ENCODE data around the gene SPIB.

Gene SPIB

DNA sequence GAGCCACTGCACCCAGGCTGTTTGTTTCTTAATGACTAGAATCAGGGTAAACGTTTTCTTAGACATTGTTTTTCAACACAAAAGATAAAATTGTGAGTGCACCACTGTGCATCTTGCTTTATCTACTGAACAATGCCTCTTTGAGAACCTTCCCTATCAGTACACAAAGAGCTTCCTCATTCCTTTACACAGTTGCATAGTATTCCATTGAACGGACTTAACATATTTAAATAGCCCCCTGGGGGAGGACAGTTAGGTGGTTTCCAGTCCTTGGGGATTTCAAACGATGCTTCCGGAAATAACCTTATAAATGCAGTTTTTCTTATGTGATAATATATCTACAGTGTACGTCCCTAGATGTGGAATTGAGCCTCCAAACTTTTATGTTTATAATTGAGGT, 26.0 kb upstream of the SPIB start:
- no peak for DNase-seq

DNA sequence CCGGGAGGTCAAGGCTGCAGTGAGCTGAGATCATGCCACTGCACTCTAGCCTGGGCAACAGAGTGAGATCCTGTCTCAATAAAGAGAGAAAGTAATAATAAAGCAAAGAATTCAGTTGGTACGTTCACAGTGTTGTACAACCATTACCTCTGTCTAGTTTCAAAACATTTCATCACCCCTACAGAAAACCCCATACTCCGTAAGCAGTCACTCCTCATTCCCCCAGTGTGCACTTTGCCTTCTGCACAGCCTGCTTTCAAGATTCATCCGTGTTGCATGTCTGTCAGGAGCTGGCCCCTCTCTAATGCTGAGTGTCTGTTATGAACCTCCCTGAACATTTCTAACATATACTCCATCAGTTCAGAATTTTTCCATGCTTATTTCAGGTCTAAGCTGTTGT, 25.1 kb upstream of the SPIB start:
- DNase-seq = no peak

DNA sequence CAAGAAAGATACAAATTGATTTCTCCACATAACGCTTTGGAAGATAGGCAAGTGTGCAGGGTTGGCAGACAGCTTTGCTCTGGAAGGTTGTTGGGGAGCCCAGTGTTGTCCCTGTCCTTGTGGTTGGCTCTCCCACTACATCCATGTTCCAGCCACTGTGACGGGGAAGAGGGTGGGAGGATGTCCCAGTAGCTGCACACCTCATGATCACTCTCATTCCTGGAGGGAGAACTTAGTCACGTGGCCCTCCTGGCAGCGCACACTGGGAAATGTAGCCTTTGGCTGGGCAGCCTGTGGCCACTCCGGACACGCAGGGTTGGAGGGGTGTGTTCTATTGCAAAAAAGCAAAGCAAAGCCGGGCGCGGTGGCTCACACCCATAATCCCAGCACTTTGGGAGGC, 24.7 kb upstream of the SPIB start:
- no peak for DNase-seq

DNA sequence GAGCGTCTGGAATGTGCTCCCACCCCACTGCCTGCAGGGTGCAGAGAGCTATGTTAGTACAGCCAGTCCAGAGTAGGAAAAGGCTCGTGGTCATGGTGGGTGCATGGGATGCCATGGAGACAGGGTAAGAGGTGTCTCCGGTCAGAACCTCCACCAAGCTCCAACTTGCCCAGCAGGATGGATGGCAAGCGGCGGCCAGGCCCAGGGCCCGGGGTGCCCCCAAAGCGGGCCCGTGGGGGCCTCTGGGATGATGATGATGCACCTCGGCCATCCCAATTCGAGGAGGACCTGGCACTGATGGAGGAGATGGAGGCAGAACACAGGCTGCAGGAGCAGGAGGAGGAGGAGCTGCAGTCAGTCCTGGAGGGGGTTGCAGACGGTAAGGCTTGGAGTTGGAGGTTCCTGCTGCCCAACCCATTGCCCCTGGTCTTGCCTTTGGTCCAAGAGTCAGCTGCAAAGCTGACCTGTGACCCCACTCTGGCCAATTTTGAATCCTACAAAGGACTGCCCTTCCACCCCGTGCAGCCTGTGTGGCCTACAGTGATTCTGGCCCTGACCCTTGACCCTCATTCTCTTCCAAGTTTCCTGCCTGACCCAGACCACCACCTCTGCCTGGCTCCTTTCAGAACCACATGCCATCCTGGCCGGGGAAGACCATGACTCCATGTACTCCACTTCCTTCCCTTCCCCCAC, 19.9 kb upstream of the SPIB start:
- DNase-seq = no peak

DNA sequence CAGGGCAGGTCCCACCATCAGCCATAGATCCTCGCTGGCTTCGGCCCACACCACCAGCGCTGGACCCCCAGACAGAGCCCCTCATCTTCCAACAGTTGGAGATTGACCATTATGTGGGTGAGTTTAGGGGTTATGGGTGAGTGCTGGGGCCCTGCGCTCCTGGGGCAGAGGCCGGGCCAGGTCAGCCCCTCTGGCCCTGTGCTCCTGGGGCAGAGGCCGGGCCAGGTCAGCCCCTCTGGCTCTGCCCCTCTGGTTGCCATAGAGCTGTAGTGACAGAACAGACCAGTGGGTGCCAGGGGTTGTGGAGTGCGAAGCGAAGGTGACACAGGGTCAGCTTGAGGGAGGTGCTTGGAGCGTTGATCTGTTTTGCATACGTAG, 19.4 kb upstream of the SPIB start:
- DNase-seq = no peak

DNA sequence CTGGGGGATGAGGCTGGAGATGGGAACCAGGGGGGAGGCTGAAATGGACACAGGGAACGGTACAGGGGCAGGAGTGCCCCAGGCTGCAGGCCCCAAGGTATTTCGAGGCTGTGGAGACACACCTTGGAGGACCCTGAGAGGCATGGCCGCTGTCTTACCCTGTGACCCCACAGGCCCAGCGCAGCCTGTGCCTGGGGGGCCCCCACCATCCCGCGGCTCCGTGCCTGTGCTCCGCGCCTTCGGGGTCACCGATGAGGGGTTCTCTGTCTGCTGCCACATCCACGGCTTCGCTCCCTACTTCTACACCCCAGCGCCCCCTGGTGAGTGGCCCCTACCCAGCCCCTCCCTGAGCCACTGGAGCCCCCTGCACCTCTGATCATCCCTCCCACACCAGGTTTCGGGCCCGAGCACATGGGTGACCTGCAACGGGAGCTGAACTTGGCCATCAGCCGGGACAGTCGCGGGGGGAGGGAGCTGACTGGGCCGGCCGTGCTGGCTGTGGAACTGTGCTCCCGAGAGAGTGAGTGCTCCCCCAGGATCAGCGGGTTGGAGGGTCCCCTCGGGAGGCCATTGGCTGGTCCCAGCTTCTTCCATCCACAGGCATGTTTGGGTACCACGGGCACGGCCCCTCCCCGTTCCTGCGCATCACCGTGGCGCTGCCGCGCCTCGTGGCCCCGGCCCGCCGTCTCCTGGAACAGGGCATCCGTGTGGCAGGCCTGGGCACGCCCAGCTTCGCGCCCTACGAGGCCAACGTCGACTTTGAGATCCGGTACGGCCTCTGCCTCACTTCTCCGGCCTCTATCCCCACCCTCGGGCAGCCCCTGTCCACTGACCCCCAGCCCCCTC, 16.9 kb upstream of the SPIB start:
- no peak for DNase-seq

DNA sequence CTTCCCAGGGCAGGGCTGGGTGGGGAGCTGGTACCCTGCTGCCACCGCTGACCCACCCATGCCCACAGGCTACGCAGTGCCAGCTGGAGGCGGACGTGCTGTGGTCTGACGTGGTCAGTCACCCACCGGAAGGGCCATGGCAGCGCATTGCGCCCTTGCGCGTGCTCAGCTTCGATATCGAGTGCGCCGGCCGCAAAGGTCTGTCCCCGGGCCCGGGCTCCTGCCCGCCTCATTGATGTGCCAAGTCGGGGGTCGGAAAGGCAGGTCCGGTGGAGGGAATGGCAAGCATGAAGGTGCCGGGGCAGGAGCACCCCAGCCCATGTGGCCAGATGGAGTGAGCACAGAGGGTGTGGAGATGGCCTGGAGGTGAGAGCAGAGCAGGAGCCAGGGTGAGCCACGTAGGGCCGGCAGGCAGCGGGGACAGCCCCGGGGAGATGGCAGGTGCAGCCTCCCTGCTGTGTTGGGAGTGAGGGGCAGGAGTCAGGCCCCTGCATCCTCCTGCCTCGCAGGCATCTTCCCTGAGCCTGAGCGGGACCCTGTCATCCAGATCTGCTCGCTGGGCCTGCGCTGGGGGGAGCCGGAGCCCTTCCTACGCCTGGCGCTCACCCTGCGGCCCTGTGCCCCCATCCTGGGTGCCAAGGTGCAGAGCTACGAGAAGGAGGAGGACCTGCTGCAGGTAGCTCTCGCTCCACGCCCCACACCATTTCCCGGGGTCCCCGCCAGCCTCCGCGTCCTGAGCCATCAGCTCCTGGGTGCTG, 16.0 kb upstream of the SPIB start:
- no peak for DNase-seq

DNA sequence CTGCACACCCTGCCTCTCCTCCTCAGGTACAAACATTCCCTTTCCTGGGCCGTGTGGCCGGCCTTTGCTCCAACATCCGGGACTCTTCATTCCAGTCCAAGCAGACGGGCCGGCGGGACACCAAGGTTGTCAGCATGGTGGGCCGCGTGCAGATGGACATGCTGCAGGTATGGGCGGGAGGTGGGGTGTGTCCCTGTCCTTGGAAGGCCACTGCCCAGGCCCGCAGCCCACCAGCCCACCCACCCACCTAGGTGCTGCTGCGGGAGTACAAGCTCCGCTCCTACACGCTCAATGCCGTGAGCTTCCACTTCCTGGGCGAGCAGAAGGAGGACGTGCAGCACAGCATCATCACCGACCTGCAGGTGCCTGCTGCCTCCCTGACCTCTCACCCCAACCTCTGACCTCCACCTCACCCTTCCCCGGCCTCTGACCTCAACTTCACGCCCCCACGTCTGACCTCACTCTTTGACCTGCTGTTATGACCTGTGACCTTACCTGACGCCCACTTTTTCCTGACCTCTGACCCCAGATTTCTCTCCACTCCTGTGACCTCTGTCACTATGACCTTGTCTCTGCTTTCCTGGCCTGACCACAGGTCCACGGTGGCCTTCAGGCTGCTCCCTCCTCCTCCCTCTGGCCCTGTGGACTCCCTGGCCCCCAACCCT, 12.4 kb upstream of the SPIB start:
- no peak for DNase-seq

DNA sequence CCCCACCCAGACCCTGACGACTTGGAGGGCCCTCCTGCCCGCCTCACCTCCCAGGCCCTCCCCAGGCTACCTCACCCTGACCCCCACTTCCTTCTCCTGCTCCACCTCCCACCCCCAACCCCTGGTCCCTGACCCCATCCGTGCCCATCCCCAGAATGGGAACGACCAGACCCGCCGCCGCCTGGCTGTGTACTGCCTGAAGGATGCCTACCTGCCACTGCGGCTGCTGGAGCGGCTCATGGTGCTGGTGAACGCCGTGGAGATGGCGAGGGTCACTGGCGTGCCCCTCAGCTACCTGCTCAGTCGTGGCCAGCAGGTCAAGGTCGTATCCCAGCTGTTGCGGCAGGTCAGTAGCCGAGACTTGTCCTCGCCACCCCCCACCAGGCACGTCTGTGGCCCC, 11.9 kb upstream of the SPIB start:
- no peak for DNase-seq

DNA sequence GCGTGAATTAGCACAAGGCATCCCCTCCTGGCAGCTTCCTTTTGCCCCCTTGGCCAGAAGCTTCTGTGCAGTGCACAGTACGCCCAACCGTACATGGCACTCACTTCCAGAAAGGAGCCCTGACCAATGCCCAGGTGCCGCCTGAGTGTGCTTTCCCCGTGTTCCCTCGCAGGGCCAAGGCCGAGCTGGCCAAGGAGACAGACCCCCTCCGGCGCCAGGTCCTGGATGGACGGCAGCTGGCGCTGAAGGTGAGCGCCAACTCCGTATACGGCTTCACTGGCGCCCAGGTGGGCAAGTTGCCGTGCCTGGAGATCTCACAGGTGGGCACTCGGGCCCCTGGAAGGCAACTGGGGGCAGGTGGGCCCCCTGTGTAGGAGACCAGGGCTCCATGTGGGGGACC, 9.4 kb upstream of the SPIB start:
- no peak for DNase-seq

DNA sequence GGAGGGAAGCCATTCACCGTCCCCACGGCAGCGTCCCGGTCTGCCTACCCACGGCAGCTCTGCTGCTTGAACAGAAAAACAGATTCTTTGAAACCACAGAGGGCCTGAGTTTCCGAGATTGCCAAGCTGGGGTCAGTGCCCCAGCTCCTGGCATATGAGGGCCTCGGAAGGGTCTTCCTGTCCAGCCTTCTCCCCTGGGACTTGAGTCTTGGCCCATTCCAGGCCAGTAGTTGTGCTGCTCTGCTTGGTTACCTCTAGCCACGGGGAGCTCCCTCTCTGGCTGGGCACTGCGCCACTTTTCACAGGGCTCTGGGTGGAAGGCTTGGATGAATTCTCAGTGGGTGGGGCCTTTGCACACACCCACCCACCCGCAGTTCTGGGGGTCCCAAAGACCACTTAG, 8.6 kb upstream of the SPIB start:
- no peak for DNase-seq

DNA sequence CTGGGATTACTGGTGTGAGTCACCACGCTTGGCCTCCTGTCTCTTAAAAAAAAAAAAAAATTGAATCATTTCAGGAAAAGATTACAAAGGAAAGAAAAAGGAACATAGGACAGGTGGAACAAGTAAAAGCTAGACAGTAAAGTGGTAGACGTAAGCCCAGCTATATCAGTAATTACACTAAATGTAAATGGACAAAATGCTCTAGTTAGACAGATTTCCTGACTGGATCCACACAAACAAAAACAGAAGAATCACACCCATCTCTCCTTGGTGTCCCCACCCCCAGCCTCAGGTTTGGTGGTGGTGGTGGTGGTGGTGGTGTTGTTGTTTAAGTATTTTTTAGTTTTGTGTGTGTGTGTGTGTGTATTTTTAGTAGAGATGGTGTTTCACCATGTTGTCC, 6.3 kb upstream of the SPIB start:
- no peak for DNase-seq

DNA sequence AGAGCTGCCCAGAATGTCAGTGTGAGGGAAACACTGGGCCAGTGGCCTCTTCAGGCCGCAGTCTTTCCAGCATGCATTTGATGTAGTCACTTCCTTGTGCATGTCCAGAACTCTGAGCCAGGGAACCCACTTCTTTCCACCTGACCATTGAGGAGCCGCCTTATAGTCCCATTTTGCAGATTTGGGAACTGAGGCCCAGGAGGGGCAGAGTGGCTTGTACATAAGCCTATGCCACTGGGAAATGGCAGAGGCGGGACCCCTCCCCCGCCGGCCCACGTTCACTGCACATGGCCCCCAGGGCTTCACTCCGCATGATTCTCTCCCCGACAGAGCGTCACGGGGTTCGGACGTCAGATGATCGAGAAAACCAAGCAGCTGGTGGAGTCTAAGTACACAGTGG, 5.6 kb upstream of the SPIB start:
- no peak for DNase-seq

DNA sequence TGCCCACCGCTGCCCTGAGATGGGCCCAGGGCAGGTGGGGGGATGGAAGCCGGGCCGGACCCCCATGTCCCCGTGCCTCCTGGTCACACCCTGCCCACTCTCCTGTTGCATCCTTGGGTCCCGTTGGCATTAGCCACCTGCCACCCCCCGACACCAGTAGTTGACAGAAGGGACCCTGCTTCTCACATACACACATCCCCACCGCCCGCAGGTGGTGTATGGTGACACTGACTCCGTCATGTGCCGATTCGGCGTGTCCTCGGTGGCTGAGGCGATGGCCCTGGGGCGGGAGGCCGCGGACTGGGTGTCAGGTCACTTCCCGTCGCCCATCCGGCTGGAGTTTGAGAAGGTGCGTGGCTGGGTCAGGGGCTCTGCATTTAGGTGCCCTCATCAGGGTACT, 5.2 kb upstream of the SPIB start:
- no peak for DNase-seq

DNA sequence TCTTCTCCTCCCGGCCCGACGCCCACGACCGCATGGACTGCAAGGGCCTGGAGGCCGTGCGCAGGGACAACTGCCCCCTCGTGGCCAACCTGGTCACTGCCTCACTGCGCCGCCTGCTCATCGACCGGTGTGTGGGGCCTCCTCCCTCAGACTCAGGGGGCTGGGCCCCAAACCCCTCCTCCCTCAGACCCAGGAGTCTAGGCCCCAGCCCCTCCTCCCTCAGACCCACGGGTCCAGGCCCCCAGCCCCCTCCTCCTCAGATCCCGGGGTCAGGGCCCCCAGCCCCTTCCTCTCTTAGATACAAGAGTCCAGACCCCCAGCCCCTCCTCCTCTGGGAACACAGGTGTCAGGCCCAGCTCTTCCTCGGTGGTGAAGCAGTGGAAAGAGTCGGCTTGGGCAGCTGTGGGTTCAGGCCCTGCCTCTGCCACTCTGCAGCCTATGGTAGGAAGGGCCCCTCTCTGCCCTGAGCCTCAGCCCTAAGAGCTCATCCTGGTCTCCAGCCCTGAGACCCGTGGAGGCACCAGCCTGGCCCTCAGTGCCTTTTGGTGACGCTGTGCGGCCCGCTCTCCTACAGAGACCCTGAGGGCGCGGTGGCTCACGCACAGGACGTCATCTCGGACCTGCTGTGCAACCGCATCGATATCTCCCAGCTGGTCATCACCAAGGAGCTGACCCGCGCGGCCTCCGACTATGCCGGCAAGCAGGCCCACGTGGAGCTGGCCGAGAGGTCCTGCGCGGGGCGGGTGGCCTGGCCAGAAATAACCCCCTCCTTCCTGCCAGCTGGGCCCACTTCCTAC, 3.7 kb upstream of the SPIB start:
- DNase-seq = peak; percentile 22 to 61 (median 58)

DNA sequence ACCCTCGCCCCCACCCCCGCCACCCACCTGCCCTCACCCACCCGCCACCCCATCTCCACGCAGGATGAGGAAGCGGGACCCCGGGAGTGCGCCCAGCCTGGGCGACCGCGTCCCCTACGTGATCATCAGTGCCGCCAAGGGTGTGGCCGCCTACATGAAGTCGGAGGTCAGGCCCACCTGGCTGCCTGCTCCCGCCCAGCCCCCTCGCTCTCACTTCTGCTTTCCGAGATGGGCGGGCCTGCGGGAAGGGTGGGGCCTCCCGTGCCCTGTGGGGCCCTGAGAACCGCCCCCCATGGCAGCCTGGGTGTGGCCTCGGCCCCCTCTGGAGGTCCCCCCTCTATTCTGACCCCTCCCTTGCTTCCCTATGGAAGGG, 3.1 kb upstream of the SPIB start:
- no peak for DNase-seq

DNA sequence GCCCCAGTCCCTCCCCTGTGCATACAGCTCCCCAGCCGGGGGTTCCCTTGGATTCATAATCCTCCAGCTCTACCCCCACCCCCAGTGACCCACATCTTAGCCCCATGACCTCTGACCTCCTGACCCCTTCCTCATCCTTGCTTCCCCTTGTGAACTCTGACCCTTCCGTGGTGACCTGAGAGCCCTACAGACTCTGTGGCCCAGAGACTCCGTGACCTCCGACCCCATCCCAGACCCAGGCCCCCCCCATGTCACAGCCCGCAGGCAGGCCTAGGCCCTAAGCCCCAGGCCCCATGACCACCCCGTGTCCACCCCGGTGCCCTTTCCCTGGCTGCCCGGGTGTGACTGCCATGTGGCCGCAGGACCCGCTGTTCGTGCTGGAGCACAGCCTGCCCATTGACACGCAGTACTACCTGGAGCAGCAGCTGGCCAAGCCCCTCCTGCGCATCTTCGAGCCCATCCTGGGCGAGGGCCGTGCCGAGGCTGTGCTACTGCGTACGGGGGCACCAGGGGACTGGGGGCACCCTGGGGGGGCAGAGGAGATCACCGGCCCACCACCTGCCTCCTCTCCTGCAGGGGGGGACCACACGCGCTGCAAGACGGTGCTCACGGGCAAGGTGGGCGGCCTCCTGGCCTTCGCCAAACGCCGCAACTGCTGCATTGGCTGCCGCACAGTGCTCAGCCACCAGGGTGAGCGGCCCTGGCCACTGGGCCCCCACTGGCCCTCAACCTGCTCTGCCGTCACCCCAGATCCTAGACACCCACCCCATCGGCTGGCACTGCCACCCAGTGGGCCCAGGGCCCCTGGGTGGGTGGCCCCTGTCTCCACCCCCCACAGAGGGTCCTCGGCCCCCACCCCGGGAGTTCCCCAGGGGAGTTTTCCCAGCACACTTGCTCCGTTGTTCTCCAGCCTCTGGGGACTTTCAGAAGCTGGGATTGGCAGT, 2.4 kb upstream of the SPIB start:
- no peak for DNase-seq

DNA sequence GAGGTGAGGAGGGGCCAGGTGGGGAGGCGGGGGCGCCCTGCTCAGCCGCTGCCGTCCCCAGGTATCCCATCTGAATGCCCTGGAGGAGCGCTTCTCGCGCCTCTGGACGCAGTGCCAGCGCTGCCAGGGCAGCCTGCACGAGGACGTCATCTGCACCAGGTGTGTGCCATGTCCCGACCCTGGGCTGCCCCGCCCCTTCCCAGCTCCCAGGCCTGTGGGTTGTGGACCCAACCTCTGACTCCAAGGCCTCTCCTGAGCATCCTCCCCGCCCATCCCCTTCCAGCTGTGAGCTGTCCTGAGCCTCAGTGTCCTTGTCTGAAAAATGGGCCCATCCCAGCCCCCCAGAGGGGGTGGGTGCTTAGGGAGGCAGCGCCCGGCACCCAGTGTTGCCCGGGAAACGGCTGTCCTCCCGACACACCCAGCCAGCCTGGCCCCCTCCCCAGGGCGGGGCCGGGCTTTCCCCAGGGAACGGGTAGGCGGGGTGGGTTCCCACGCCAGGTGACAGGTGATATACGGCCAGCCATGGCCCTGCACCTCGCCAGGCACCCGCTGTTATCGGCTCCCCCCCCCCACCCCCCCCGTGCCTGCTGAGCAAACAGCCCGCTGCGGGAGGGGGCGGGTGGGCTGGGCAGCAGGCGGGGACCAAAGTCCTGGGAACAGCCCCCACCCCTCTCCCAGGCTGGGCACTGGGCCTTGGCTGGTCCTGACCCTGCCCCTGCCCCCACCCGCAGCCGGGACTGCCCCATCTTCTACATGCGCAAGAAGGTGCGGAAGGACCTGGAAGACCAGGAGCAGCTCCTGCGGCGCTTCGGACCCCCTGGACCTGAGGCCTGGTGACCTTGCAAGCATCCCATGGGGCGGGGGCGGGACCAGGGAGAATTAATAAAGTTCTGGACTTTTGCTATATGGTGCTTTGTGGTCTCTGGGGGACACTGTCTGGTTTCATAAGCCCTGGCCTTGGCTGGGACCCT, 1.3 kb upstream of the SPIB start:
- no peak for DNase-seq

DNA sequence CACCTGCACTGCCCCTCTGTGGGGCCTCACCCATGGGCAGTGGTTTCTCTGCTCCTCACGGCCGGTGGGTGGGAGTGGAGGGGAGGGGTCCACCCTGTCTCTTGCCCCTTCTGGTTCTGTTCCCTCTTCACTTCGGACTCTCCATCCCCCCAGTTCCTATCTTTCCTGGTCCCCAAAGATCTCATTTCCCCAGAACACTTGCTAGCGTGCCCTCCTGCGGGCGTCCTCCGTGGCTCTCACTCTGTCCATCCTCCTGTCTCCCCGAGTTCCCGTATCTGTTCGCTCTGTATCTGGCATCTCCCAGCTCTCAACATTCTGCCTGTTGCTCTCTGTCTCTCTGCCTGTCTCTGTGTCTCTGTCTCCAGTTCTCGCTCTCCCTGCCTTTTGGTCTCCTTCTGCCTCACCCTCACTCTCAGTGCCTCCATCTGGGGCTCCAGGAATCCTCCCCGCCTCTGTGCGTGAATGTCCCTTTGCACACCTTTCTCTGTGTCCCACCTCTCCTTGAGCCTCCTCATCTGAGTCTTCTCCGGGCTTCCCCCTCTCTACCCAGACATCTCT, 363 bp downstream of the SPIB start:
- no peak for DNase-seq

DNA sequence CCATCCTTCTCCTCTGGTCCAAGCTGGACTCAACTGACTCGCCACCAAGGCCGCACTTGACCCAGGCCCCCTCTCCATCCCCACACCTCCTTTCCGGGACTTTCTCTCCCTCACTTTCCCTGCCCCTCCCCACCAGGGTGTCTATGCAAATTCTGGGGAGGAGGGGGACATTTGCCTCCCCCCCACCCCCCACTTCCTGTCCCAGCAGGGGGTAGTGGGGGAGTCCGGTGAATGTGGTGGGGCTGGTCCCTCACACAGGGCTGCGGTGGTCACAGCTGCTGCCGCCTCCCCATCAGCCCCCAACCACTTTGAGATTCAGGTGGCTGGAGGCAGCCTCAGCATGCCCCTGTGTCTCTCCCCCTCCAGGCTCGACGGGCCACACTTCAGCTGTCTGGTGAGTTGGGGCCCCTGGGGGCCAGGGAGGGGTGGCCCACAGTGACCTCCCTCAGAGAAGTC, 870 bp downstream of the SPIB start:
- no peak for DNase-seq

Data from stimulated activated naive CD4-positive, alpha-beta T cell (primary cell).